GM12891 (cell line): Measurements from ENCODE around the gene CAMSAP3.

Experiments used
- DNase-seq: peaks from one replicate; pipeline ENCODE4 v3.0.0; 2011; ENCODE audit warnings: low spot score; ENCODE audit not compliant: insufficient read length
- FAIRE-seq: peaks from 2 replicates; lab custom pipeline; 2011; peaks lifted over from hg19 to GRCh38; lab: Jason Lieb, UNC
- PAX5 ChIP-seq: IDR thresholded peaks from 2 replicates; pipeline ENCODE4 v1.6.1; 2011; ENCODE audit warnings: low read length, moderate library complexity, mild to moderate bottlenecking; ENCODE audit not compliant: insufficient read depth, severe bottlenecking
- POLR2A ChIP-seq: IDR thresholded peaks from 2 replicates; pipeline ENCODE4 v1.6.1; 2011; ENCODE audit warnings: low read depth, low read length, control low read depth
- POLR2AphosphoS5 ChIP-seq: IDR thresholded peaks from 2 replicates; pipeline ENCODE4 v1.6.1; 2011; ENCODE audit warnings: low read depth, low read length, control low read depth
- POU2F2 ChIP-seq: IDR thresholded peaks from 2 replicates; pipeline ENCODE4 v1.6.1; 2011; ENCODE audit warnings: low read depth, mild to moderate bottlenecking, control low read depth, low read length, moderate library complexity
- SPI1 ChIP-seq: IDR thresholded peaks from 2 replicates; pipeline ENCODE4 v1.6.1; 2011; ENCODE audit warnings: low read depth, low read length, control low read depth
- TAF1 ChIP-seq: IDR thresholded peaks from 2 replicates; pipeline ENCODE4 v1.6.1; 2011; ENCODE audit warnings: low read depth, low read length, control low read depth

Gene CAMSAP3

DNA sequence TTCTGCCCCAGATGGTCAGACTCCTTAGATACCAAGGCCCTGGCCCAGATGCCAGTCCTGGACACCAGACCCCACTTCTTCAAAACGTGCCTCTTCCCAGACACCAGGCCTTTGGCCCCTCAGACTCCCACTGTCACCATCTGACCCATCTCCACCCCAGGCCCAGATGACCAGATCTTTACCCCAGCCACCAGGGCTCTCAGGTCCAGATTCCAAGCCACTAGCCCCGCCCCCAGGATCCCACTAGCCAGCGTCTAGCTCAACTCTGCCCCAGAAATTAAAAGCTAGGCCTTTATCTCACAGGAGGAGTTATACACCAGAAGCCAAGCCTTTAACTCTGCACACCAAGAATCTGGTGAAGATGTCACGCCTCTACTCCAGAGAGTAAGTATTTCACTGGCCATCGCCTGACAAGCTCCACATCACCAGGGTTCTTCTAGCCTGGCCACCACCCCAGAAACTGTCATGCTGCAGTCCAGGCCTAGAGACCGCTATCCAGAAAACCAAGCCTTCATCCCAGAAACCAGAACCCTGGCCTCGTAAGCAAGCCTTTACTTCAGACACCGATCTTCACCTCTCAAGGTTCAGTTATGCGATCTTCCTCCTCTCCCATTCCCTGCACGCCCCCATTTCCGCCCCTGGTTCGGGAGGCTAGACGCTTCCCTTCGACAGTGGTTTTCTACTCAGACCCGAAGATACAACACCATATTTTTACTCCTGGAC lies 33.1 kb downstream of the CAMSAP3 start:
- TF ChIP-seq TAF1 (no peak), POLR2A (no peak), POLR2AphosphoS5 (no peak), SPI1 (no peak), PAX5 (no peak), POU2F2 (no peak)
- DNase-seq (no peak), FAIRE-seq (peak; percentile 56)

DNA sequence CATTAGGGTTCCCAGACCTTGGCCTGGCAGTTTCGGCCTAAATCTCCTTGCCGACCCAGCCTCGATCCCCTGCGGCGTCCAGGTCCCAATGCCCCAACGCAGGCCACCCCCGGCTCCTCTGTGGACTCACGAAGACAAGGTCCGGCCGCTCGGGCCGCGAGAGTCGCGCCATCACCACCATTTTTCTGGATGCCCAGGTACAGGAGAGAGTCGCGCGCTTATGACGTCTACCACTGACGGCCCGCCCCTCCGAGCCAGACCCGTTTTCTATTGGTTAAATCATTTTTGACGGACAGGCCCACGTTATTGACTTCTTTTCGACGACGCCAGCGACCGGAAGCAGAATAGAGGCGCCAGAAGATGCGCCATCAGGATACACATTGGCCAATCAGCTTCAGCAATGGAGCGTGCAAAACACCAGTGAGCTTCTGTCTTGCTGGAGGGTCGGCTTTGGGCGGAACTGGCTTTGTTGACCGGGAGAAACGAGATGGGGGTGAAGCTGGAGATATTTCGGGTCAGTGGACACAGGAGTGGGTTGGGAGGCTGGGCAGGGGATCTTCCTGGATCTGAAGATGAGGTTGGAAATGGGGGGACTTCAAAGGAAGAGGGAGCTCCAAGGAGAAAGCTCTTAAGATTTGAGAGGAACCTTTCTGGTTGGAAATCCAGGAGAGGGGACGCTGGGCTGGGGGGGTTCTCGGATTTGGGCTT lies 33.8 kb downstream of the CAMSAP3 start, which contains the start of the genes PET100 and XAB2:
Gene PET100 (plus strand): TSS at position 447 of the 708 bp plus-strand sequence. CDS start 41 bp downstream, at position 488.
Gene XAB2 (minus strand): TSS at position 199 of the 708 bp plus-strand sequence. CDS start 18 bp downstream, at position 181.
- TF ChIP-seq PAX5 (no peak), POLR2AphosphoS5 (peak; percentile 70; the same call in 1 of the 2 replicates), TAF1 (peak; percentile 69; the same call in 1 of the 2 replicates), SPI1 (0 out of 2 replicates have a peak, but pooled peaks have one; percentile 43), POU2F2 (peak; percentile 36; the same call in 1 of the 2 replicates), POLR2A (peak; percentile 51; the same call in 1 of the 2 replicates)
- peak; percentile 97 for DNase-seq
- FAIRE-seq: peak; percentile 100

DNA sequence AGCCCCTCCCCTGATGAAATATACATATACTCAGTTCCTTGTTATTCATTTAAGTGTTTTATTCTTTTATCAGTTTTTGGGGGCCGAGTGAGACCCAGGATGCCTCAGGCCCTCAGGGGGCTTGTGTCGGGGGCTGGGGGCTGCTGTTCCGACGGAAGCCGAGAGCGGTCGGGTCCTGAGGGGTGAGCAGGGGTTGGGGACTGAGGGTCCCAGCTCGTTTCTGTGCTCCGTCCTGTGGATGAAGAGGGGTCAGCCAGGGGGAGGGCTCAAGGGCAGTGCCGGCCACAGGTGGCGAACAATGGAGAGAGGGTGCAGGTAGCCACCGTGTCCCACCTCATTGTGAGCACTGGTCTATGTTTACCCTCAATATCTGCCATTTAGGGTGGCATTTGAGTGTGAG lies 35.9 kb downstream of the CAMSAP3 start:
- TF ChIP-seq PAX5 (no peak), SPI1 (no peak), POLR2AphosphoS5 (no peak), TAF1 (no peak), POU2F2 (no peak), POLR2A (no peak)
- no peak for FAIRE-seq

DNA sequence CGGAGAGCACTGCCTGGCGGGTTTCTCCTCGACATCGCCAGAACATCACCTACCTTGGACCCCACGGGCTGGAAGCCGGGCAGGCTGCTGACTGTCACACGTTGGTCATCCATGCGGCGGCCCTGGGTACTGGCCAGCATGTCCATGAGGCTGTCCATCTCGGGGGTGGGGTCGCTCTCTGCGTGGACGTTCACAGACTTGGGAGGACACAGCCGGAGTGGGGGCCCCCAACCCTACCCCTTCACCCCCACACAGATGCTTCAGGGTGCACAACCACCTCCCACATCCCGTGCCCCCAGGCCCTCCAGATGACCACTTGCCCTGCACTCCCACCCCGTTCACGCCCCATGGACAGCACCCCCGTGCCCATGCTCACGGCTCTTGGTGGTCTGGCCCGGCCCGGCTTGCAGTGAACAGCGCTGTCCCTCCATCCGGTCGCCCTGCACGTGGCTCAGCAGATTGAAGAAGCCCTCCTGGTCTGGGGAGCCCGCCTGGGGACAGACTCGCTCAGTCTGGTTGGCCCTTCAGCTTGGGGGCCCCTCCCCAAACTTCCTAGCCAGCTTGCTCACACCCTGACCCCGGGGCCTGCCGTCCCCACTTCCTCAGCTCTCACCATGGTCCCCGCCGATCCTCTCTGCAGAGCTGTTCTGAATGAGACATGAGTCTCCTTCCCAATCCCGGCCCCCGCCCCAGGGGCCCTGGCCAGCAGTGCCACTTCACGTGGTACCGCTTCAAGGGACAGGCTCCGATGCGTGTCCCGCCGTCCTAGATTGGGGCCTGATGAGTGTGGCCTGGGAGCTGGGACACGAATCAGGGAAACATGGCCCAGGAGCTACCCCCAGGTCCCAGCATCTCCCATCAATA lies 36.9 kb downstream of the CAMSAP3 start:
- TF ChIP-seq POLR2AphosphoS5: no peak
- TF ChIP-seq TAF1: no peak
- TF ChIP-seq SPI1: no peak
- TF ChIP-seq POLR2A: no peak
- no peak for TF ChIP-seq PAX5
- TF ChIP-seq POU2F2: no peak
- no peak for FAIRE-seq
- no peak for DNase-seq

More for the DNA sequence above, 35.9 kb downstream of the CAMSAP3 start:
- no peak for DNase-seq

DNA sequence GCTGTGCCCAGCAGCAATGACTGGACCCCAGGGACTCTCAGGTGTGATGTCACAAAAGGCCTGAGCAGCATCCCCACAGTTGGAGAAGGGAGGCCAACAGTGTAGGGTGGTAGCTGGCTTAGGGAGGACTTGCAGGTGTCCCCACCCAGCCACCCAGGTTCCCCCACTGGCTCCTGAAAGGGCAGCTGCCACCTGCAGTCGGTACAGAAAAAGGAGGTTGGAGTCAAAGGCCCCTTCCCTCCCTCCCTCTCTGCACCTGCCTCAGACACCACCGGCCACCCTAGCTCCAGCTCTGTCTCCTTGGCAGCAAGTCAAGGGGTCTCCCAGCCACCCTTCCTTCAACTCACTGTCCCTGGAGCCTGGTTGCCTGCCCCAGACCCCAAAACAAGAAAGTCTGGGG lies 38.0 kb downstream of the CAMSAP3 start, which contains the start of gene PCP2:
Gene PCP2 (minus strand): TSS at position 22 of the 400 bp plus-strand sequence. CDS start 262 bp downstream, outside the sequence.
- no peak for FAIRE-seq
- DNase-seq: no peak
- TF ChIP-seq POLR2AphosphoS5 (0 out of 2 replicates have a peak, but pooled peaks have one; percentile 33), POU2F2 (no peak), SPI1 (no peak), POLR2A (no peak)

DNA sequence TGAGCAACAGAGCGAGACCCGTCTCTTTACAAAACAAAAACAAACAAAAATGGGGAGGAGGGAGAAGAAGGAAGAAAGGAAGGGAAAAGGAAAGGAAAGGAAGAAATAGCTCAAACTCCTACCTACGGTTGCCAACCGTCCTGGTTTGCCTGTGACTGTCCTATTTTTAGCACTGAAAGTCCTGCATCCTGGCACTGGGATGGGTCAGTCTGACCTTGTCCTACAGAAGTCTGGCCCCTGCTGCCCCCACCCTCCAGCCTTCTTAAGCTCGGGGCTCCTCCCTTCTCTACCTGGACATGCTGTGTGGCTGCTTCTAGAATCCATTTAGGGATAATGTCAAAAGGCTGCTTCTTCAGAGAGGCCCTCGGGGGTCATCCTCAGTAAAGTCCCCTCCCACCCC lies 40.0 kb downstream of the CAMSAP3 start:
- TF ChIP-seq SPI1 (no peak), TAF1 (no peak), PAX5 (no peak), POLR2A (no peak), POU2F2 (no peak), POLR2AphosphoS5 (no peak)
- FAIRE-seq (no peak), DNase-seq (no peak)

DNA sequence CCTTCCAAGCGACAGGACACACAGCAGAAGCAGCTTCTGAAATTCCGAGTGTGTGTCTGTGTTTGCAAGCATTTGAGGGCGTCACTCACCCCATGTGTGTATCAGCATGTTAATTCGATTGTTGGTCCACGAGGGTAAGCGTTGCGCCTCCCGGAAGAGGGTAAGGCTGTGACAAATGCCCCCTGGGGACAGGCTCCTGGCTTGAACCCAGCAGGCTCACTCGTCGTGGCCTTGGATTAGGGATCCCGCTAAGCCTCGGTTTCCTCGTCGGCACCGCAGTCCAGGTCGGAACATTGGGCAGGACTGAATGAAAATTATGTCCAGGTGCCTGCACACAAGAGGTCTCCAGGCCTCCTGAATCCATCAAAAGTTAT lies 40.6 kb downstream of the CAMSAP3 start:
- FAIRE-seq (peak; percentile 28), DNase-seq (no peak)
- TF ChIP-seq TAF1: no peak
- TF ChIP-seq POU2F2: no peak

DNA sequence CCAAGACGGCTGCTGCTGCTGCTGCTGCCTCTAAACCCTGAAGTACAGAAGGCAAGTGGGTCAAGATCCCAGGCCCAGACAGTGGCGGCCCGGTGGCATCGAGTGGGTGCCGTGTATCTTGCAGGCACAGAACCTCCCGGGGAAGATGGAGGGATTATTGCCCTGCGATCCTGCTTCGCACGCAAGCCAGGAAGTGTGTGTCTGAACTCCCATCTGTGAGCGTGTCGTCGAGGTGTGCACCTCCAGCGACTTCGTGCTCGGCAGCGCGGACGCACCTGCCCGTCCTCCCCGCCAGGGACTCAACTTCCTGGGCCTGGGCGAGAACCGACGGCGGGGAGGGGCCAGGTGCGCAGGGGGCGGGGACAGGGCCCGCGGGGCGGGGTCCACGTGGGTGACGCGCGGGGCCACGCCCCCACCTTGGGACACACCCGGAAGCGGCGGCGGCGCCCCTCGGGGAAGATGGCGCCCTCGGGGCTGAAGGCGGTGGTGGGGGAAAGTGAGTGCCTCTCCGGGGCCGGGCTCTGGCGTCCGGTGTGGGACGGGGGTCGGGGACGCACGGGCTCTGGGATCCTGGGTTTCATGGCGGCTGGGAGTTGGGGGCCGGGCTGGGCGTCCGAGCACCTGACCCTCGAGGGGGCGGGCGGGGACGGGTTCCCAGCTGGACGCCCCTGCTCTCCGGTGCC lies 41.2 kb downstream of the CAMSAP3 start, which contains the start of gene STXBP2:
Gene STXBP2 (plus strand): TSS at position 420 of the 683 bp plus-strand sequence. CDS start 40 bp downstream, at position 460.
- FAIRE-seq (peak; percentile 99), DNase-seq (peak; percentile 100)
- TF ChIP-seq POU2F2 (no peak), POLR2A (peak; percentile 82), SPI1 (no peak), POLR2AphosphoS5 (peak; percentile 74; the same call in 1 of the 2 replicates), PAX5 (no peak), TAF1 (peak; percentile 92)
